WTC11 (cell line): ENCODE measurements around the gene ENG.

Experiments used
- CBFB ChIP-seq: sonication (generic); formaldehyde crosslinking; IDR thresholded peaks from 2 replicates; pipeline ENCODE4 v1.8.1; 2022; ENCODE audit warnings: mild to moderate bottlenecking, low read depth, missing genetic modification reagents
- ESRRA ChIP-seq: sonication (generic); formaldehyde crosslinking; IDR thresholded peaks from 2 replicates; pipeline ENCODE4 v1.8.1; 2022; ENCODE audit warnings: mild to moderate bottlenecking, missing genetic modification reagents, borderline replicate concordance
- NR1H2 ChIP-seq: sonication (generic); formaldehyde crosslinking; IDR thresholded peaks from 2 replicates; pipeline ENCODE4 v1.9.0; 2021; ENCODE audit warnings: mild to moderate bottlenecking, moderate library complexity, missing genetic modification reagents
- NR2C2 ChIP-seq: sonication (generic); formaldehyde crosslinking; IDR thresholded peaks from 2 replicates; pipeline ENCODE4 v1.8.0; 2022; ENCODE audit warnings: mild to moderate bottlenecking, missing genetic modification reagents
- PRRX2 ChIP-seq: fragments of 250-450 bp; sonication (Bioruptor Pico); IDR thresholded peaks from 2 replicates; pipeline ENCODE4 v1.8.0; 2021; ENCODE audit warnings: mild to moderate bottlenecking
- ZNF317 ChIP-seq: sonication (generic); formaldehyde crosslinking; IDR thresholded peaks from 2 replicates; pipeline ENCODE4 v1.8.1; 2023; ENCODE audit warnings: low read depth, mild to moderate bottlenecking, moderate library complexity, missing genetic modification reagents, borderline replicate concordance
- TF ChIP-seq, protein P1 (sequence below): fragments of 200-600 bp; IDR thresholded peaks from 2 replicates; pipeline ENCODE4 v1.8.0; 2022; ENCODE audit warnings: antibody characterized with exemption
- TF ChIP-seq, protein P2 (sequence below): sonication (generic); formaldehyde crosslinking; IDR thresholded peaks from 2 replicates; pipeline ENCODE4 v1.8.1; 2023; ENCODE audit warnings: mild to moderate bottlenecking, missing genetic modification reagents, moderate library complexity

DNA sequence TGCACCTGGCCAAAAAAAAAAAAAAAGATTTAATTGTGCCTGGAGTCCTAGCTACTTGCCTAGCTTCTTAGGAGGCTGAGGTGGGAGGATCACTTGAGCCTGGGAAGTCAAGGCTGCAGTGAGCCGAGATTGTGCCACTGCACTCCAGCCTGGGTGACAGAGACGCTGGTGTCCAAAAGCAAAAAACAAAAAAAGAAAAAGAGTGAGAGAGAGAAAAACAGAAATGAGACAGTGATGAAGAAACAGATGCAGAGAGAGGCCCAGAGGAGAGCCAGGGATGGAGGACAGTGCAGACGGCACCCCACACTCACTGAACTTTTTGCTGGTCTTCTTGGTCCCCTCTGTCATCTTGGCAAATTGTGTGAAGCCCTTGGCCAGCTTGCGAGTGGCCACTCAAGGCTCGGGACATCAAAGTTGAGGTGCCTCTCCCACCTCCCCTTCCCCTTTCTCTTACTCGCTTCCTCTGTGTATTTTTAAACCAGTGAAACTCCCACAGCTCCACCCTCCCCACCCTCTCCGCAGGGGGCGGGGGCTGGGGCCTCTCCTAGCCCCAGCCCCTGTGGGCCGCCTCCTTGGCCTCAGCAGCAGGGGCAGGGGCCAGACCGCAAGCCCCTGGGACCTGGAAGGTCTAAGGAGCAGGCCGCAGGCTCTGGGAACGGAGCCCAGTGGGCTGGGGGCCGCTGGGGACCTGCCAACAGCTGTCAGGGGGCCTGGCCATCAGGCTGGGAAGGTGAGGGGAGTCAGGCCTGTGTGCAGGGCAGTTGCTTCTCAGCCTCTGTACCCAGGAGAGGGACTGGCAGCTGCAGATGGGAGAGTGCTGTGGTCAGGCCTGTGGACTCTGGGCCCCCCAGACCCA lies 76.0 kb downstream of the ENG start, which contains the start of gene SH2D3C:
- TF ChIP-seq, protein P1, sequence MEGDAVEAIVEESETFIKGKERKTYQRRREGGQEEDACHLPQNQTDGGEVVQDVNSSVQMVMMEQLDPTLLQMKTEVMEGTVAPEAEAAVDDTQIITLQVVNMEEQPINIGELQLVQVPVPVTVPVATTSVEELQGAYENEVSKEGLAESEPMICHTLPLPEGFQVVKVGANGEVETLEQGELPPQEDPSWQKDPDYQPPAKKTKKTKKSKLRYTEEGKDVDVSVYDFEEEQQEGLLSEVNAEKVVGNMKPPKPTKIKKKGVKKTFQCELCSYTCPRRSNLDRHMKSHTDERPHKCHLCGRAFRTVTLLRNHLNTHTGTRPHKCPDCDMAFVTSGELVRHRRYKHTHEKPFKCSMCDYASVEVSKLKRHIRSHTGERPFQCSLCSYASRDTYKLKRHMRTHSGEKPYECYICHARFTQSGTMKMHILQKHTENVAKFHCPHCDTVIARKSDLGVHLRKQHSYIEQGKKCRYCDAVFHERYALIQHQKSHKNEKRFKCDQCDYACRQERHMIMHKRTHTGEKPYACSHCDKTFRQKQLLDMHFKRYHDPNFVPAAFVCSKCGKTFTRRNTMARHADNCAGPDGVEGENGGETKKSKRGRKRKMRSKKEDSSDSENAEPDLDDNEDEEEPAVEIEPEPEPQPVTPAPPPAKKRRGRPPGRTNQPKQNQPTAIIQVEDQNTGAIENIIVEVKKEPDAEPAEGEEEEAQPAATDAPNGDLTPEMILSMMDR = no peak
- TF ChIP-seq PRRX2 (CRISPR knock-in tag) = no peak
- TF ChIP-seq NR1H2 (CRISPR knock-in tag) = no peak
- TF ChIP-seq NR2C2 (CRISPR knock-in tag) = no peak
- TF ChIP-seq, protein P2, sequence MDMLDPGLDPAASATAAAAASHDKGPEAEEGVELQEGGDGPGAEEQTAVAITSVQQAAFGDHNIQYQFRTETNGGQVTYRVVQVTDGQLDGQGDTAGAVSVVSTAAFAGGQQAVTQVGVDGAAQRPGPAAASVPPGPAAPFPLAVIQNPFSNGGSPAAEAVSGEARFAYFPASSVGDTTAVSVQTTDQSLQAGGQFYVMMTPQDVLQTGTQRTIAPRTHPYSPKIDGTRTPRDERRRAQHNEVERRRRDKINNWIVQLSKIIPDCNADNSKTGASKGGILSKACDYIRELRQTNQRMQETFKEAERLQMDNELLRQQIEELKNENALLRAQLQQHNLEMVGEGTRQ = no peak
- no peak for TF ChIP-seq CBFB (CRISPR knock-in tag)
- no peak for TF ChIP-seq ESRRA
- TF ChIP-seq ZNF317 (CRISPR knock-in tag) = no peak
